Peyer's patch (tissue), 4 donors: ENCODE data around the gene ECM1. TPM values are rescaled to one million over a fixed set of nuclear protein-coding genes. Genes with fewer than 3 reads are reported as not detected.

Experiments used
- DNase-seq, 3 donors: peaks; one replicate each; pipeline ENCODE4 v3.0.0-alpha.2; 2017 to 2019
- H3K27ac ChIP-seq, 4 donors: fragments of 200-600 bp; sonication (generic); one replicate each; pipeline ENCODE4 v1.5.1; 2016 to 2019
- H3K27me3 ChIP-seq, 2 donors: fragments of 200-600 bp; sonication (generic); one replicate each; pipeline ENCODE4 v1.5.1; 2019
- H3K36me3 ChIP-seq, 3 donors: fragments of 200-600 bp; sonication (generic); one replicate each; pipeline ENCODE4 v1.5.1; 2016 to 2019
- H3K4me1 ChIP-seq, 4 donors: fragments of 200-600 bp; sonication (generic); one replicate each; pipeline ENCODE4 v1.5.1; 2016 to 2019
- H3K4me3 ChIP-seq, 4 donors: fragments of 200-600 bp; sonication (generic); 1 replicate in 3 of 4; 2 replicates in 1 of 4; pipeline ENCODE4 v1.5.1; 2016 to 2019; ENCODE audit warnings: mild to moderate bottlenecking in 1 of 4
- H3K9me3 ChIP-seq, 4 donors: fragments of 200-600 bp; sonication (generic); one replicate each; pipeline ENCODE4 v1.5.1; 2016 to 2019; ENCODE audit warnings: mild to moderate bottlenecking in 1 of 4
- POLR2A ChIP-seq, 2 donors: fragments of 450-650 bp; IDR thresholded peaks; one replicate each; pipeline ENCODE4 v1.5.1; 2017; ENCODE audit warnings: antibody characterized with exemption in 2 of 2, mild to moderate bottlenecking in 2 of 2, moderate library complexity in 2 of 2
- total RNA-seq, 4 donors: library from RNA; depleted of rRNA; stranded (reverse); fragments of >200 nt; gene quantifications; one replicate each; pipeline ENCODE4 v1.1.0, GENCODE V29; 2016
- TF ChIP-seq, protein P1 (sequence below), 6 experiments: fragments of 450-650 bp in 4 of 6; fragments of 200-600 bp in 2 of 6; sonication (generic) in 1 of 6; IDR thresholded peaks; one replicate each; pipeline ENCODE4 v1.5.1; 2017 to 2019; ENCODE audit warnings: antibody characterized with exemption in 6 of 6, mild to moderate bottlenecking in 3 of 6, moderate library complexity in 1 of 6

ECM1 gene
- total RNA-seq, 4 donors from 2014 or later = 1.4 to 11.6 (median 9.6) TPM

DNA sequence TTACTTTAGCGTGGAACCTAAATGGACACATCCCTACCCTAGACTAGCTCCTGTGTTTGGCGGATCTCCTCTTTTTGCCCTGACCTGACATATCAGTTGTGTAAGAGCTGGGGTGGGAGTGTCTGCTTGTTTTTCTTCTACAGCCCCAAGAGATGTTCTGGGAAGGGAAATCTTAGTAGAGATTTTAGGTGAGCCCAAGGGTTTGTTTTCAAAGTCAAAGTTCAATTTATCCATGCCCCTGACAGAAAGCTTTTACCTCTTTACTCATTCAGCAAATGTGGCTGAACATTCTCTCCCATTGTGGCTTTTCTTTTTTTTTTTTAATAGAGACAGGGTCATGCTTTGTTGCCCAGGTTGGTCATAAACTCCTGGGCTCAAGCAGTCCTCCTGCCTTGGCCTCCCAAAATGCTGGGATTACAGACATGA is 28.0 kb upstream of the ECM1 start:
- no peak for TF ChIP-seq POLR2A (IDR thresholded peaks at IDR 0.05)
- TF ChIP-seq, protein P1, sequence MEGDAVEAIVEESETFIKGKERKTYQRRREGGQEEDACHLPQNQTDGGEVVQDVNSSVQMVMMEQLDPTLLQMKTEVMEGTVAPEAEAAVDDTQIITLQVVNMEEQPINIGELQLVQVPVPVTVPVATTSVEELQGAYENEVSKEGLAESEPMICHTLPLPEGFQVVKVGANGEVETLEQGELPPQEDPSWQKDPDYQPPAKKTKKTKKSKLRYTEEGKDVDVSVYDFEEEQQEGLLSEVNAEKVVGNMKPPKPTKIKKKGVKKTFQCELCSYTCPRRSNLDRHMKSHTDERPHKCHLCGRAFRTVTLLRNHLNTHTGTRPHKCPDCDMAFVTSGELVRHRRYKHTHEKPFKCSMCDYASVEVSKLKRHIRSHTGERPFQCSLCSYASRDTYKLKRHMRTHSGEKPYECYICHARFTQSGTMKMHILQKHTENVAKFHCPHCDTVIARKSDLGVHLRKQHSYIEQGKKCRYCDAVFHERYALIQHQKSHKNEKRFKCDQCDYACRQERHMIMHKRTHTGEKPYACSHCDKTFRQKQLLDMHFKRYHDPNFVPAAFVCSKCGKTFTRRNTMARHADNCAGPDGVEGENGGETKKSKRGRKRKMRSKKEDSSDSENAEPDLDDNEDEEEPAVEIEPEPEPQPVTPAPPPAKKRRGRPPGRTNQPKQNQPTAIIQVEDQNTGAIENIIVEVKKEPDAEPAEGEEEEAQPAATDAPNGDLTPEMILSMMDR (IDR thresholded peaks at IDR 0.05) = no peak
- no peaks in the 10 kb centered on the region for H3K9me3 ChIP-seq
- peaks cover 0 to 5% (median 0%) of the 10 kb centered on the region in 4 donors for H3K4me1 ChIP-seq
- no peak overlapping the region for H3K4me3 ChIP-seq
- no peaks in the 10 kb centered on the region for H3K36me3 ChIP-seq
- peak in 1 of 3 donors; percentile 8 for DNase-seq
- H3K27ac ChIP-seq = no peak overlapping the region
- H3K27me3 ChIP-seq = no peaks in the 10 kb centered on the region

DNA sequence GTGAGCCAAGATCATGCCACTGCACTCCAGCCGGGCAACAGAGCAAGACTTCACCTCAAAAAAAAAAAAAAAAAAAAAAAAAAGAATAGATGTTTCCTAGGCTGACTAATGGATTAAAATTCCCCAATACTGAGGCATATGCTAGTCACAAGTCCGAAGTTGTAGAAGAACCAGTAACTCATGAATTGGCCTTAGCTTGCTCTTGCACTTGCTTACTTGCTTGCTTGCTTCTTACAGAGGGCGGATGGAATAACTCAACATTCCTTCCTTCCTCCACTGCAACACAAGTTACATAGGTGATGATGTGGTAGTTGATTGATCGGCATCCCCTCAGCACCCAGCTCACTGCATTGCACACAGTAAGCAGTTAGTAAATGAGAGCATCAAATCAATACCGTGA is 23.5 kb upstream of the ECM1 start:
- Histone ChIP-seq H3K27me3 (no peaks in the 10 kb centered on the region), H3K4me1 (peaks cover 0 to 7% (median 2%) of the 10 kb centered on the region in 4 donors), H3K36me3 (no peaks in the 10 kb centered on the region), H3K27ac (no peak overlapping the region), H3K4me3 (no peak overlapping the region), H3K9me3 (no peaks in the 10 kb centered on the region)
- peak in 1 of 3 donors; percentile 5 for DNase-seq
- no peak for TF ChIP-seq POLR2A (IDR thresholded peaks at IDR 0.05)

DNA sequence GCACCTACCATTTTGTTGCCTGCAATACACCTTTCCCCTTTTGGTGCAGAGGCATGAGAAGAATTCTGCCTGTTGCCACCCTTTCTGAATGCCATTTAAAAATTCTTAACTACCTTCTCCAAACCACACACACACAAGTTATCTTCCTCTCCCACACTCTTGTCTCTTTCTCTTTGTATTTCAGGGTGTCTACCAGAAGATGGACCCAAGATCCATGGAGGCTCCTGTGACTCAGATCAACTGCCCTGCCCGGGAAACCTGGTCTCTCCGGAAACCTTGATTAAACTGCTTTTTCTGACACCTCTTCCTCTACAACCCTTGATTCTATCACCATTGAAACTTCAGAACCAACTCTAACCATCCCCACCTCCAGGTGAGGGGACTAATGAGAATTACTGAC is 23.0 kb upstream of the ECM1 start:
- Histone ChIP-seq H3K27ac (no peak overlapping the region), H3K4me3 (no peak overlapping the region), H3K27me3 (no peaks in the 10 kb centered on the region), H3K4me1 (peaks cover 0 to 7% (median 2%) of the 10 kb centered on the region in 4 donors), H3K36me3 (no peaks in the 10 kb centered on the region), H3K9me3 (no peaks in the 10 kb centered on the region)
- no peak for TF ChIP-seq POLR2A (IDR thresholded peaks at IDR 0.05)
- TF ChIP-seq, protein P1 (IDR thresholded peaks at IDR 0.05) = peak in 3 of 6 experiments; percentile 26 to 53 (median 34)
- DNase-seq = peak in 1 of 3 donors; percentile 45

DNA sequence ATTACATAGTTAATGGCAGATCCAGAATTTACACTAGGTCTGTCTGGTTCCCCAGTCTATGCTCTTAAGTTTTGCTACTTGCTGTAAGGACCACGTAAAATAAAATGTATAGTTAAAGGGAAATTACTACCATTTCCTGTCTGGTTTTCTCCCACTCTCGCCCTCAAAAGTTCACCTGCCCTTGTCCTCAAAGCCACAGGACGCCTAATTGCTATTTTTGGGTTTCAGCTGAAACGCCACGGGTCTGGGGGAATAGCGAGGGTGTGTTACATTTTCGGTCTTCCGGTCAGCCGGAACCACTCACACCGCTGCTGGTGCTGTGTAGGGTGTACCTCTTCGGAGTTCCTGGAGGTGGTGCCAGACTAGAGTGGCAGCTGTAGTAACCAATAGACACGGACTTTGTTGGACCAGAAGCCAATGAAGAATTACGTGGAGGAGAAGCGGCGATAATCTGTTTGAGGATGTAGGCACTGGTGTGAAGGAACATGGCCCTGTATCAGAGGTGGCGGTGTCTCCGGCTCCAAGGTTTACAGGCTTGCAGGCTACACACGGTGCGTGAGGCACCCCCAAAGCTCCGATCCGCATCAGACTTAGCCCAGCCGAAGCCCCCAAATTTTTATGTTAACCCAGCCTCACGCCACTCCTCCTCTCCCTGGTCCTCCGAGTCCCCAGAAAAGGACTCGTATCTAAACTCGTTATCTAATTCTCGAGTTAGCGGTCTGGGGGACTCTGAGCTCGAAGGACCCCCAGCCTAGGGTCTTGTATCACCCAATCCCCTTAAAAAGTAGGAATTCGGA is 20.7 kb upstream of the ECM1 start, which contains the start of gene TARS2:
TSS of gene TARS2 (plus strand) at position 454 of the 797 bp plus-strand sequence. CDS start at position 486, 32 bp downstream.
- peak; percentile 41 to 65 for TF ChIP-seq POLR2A (IDR thresholded peaks at IDR 0.05)
- TF ChIP-seq, protein P1 (IDR thresholded peaks at IDR 0.05) = peak; percentile 17 to 75 (median 66)
- H3K36me3 ChIP-seq = peaks cover 0 to 20% (median 0%) of the 10 kb centered on the region in 3 donors
- H3K27ac ChIP-seq = peak within 1 kb of the TSS; percentile 45 to 89 (median 80)
- peaks cover 0 to 7% (median 2%) of the 10 kb centered on the region in 4 donors for H3K4me1 ChIP-seq
- H3K9me3 ChIP-seq = no peaks in the 10 kb centered on the region
- H3K4me3 ChIP-seq = peak within 1 kb of the TSS; percentile 68 to 87 (median 72)
- H3K27me3 ChIP-seq = no peaks in the 10 kb centered on the region
- DNase-seq = peak; percentile 86 to 98 (median 93)

DNA sequence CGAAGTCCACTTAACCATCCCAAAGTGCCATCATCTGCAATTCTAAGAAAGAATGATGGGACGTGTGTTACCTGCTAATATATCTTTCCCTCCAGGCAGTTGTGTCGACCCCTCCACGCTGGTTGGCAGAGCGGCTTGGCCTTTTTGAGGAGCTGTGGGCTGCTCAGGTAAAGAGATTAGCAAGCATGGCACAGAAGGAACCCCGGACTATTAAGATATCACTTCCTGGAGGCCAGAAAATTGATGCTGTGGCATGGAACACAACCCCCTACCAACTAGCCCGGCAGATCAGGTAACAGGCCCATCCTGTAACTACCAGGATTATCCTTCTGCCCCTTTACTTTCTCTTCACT is 20.2 kb upstream of the ECM1 start:
- TF ChIP-seq, protein P1 (IDR thresholded peaks at IDR 0.05) = no peak
- no peak for TF ChIP-seq POLR2A (IDR thresholded peaks at IDR 0.05)
- no peaks in the 10 kb centered on the region for H3K27me3 ChIP-seq
- H3K4me3 ChIP-seq = peak overlapping the region; percentile 68 to 87 (median 72)
- H3K36me3 ChIP-seq = peaks cover 0 to 25% (median 0%) of the 10 kb centered on the region in 3 donors
- peak in 1 of 3 donors; percentile 42 for DNase-seq
- H3K9me3 ChIP-seq = no peaks in the 10 kb centered on the region
- peaks cover 0 to 7% (median 2%) of the 10 kb centered on the region in 4 donors for H3K4me1 ChIP-seq
- H3K27ac ChIP-seq = peak overlapping the region; percentile 45 to 89 (median 80)

DNA sequence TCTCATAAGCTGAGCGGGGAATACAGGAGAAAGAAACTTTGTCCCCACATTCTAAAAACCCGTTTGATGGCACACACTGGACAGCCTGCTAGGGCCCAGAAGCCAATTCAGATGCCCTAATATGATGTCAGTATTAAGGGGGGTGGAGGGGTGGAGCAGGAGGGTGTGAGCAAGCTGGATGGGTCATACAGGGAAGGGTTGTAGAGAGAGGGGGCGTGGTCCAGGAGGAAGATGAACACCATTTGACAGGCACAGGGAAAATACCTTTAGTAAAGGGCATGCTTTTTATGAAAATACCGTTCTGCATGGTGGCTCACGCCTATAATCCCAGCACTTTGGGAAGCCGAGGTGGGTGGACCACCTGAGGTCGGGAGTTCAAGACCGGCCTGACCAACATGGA is 14.7 kb upstream of the ECM1 start:
- no peak overlapping the region for H3K27ac ChIP-seq
- peaks cover 0 to 2% (median under 1%) of the 10 kb centered on the region in 4 donors for H3K4me1 ChIP-seq
- peak in 1 of 3 donors; percentile 34 for DNase-seq
- no peak overlapping the region for H3K4me3 ChIP-seq
- H3K27me3 ChIP-seq = no peaks in the 10 kb centered on the region
- peaks cover 0 to 52% (median 0%) of the 10 kb centered on the region in 3 donors for H3K36me3 ChIP-seq
- TF ChIP-seq, protein P1 (IDR thresholded peaks at IDR 0.05) = no peak
- no peak for TF ChIP-seq POLR2A (IDR thresholded peaks at IDR 0.05)
- no peaks in the 10 kb centered on the region for H3K9me3 ChIP-seq
